Femur (tissue), 1 donor: ENCODE results near the gene SLC23A2.
A peak's percentile ranks its signal among the peaks of the same experiment; 100 is the strongest.
"Not testable (repeated sequence)": the region's sequence is repeated elsewhere in the genome, so short reads cannot be mapped to it uniquely, and the experiment has no call there.

ENCODE experiments used
- DNase-seq: peaks from one replicate; pipeline ENCODE4 v3.0.0-alpha.2; 2017

The SLC23A2 gene

GRCh38 chr20:5005326-5005725, 4.0 kb upstream of the SLC23A2 start:
- DNase-seq: no peak

- DNase-seq: not testable (repeated sequence)
Measured at GRCh38 chr20:5004825-5005224, 3.5 kb upstream of the SLC23A2 start.

- no peak for DNase-seq
Measured at GRCh38 chr20:5003626-5004025, 2.3 kb upstream of the SLC23A2 start.

GRCh38 chr20:5002077-5002413, 735 bp upstream of the SLC23A2 start:
- DNase-seq: no peak

- peak; percentile 32 for DNase-seq
Measured at GRCh38 chr20:5000263-5001173, 792 bp downstream of the SLC23A2 start.

GRCh38 chr20:4999788-5000187, 1.5 kb downstream of the SLC23A2 start:
- no peak for DNase-seq

GRCh38 chr20:4998160-4998651, 3.1 kb downstream of the SLC23A2 start:
- no peak for DNase-seq

- DNase-seq: no peak
Measured at GRCh38 chr20:4997222-4997621, 4.1 kb downstream of the SLC23A2 start.

- no peak for DNase-seq
Measured at GRCh38 chr20:4989570-4989969, 11.7 kb downstream of the SLC23A2 start.

GRCh38 chr20:4987130-4987529, 14.2 kb downstream of the SLC23A2 start:
- DNase-seq: no peak

- DNase-seq: no peak
Measured at GRCh38 chr20:4985658-4986057, 15.7 kb downstream of the SLC23A2 start.

- DNase-seq: no peak
Measured at GRCh38 chr20:4982281-4982680, 19.0 kb downstream of the SLC23A2 start.

GRCh38 chr20:4979841-4980410, 21.4 kb downstream of the SLC23A2 start:
- no peak for DNase-seq

- DNase-seq: no peak
Measured at GRCh38 chr20:4978050-4978918, 23.0 kb downstream of the SLC23A2 start.

- not testable (repeated sequence) for DNase-seq
Measured at GRCh38 chr20:4976014-4976413, 25.3 kb downstream of the SLC23A2 start.

GRCh38 chr20:4973330-4974097, 27.8 kb downstream of the SLC23A2 start:
- DNase-seq: peak; percentile 58

GRCh38 chr20:4972506-4973251, 28.6 kb downstream of the SLC23A2 start:
- DNase-seq: no peak

- DNase-seq: no peak
Measured at GRCh38 chr20:4971064-4971463, 30.2 kb downstream of the SLC23A2 start.

GRCh38 chr20:4967752-4968477, 33.4 kb downstream of the SLC23A2 start:
- no peak for DNase-seq

GRCh38 chr20:4966826-4967751, 34.2 kb downstream of the SLC23A2 start:
- no peak for DNase-seq
